ENCODE data around the gene IGFN1. TPM values are rescaled to one million over a fixed set of nuclear protein-coding genes. Genes with fewer than 3 reads are reported as not detected.
A peak's percentile ranks its signal among the peaks of the same experiment; 100 is the strongest.

The IGFN1 gene
- total and polyA plus RNA-seq, 9 of the 15 experiments (the other 6 are each of a cell fraction or from before 2014, with no cell fraction given) = 0.04 TPM; not detected in 8

DNA sequence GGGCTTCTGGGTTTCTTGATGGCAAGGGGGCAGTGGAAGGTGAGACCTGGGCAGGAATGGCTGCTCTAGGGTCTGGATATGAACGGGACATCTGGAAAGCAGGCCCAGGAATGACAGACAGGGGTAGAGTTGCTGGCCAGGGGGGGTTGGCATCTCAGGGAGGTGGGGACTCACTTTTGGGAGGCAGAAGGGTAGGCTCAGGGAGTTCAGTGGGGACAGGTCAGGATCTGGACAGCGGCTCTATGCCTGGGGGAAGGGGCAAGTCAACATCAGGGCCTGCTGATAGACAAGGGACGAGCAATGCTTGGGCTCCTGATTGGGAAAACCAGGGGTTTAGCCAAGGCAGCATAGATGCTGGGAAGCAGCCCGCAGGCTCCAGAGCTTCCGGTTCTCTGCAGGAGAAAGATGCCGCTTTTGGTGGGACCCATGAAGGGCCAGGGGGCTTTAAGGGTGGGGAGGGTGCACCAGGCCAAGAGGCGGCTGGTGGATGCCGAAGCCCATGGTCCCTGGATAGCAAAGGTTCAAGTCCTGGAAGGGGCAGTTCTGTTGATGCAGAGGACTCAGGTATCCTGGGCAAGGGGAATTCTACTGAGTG, 21.9 kb downstream of the IGFN1 start:
- no peak overlapping the region for H3K4me2 ChIP-seq (ENCODE audit: insufficient read depth, low read length)
- no TSS peak for BruUV-seq (replicated peaks)
- no peak overlapping the region for H3K9ac ChIP-seq (ENCODE audit: insufficient read depth in 1 of 2, low read depth in 2 of 2, low read length in 2 of 2)
- H3K4me3 ChIP-seq = no peak overlapping the region
- FAIRE-seq (no peak), DNase-seq (ENCODE audit: extremely low read depth in 1 of 4, low spot score in 3 of 4) (no peak), ATAC-seq (no peak)
- H4K20me1 ChIP-seq (replicated peaks; ENCODE audit: control insufficient read depth, insufficient read depth, low read length) = peaks cover 13% of the 10 kb centered on the region; the same call in 1 of the 2 replicates
- TF ChIP-seq REST (IDR thresholded peaks at IDR 0.05; ENCODE audit: borderline replicate concordance) = peak; percentile 59
- TF ChIP-seq REST (CRISPR knock-in tag; IDR thresholded peaks at IDR 0.05; ENCODE audit: low read depth) = no peak
- no peak for TF ChIP-seq ZNF174 (CRISPR knock-in tag; IDR thresholded peaks at IDR 0.05)
- ChIA-PET POLR2A (no interaction called here), CTCF (ENCODE audit: low intra/inter-chr PET ratio) (no interaction called here)
- no peaks in the 10 kb centered on the region for H3K9me3 ChIP-seq (replicated peaks; ENCODE audit: control insufficient read depth, insufficient read depth, low read depth, low read length)
- H3K79me2 ChIP-seq (ENCODE audit: control insufficient read depth, insufficient read depth, low read length) = no peaks in the 10 kb centered on the region
- H3K27me3 ChIP-seq (ENCODE audit: control insufficient read depth in 2 of 2, insufficient read depth in 2 of 2, low read length in 2 of 2) = peaks cover 12 to 49% of the 10 kb centered on the region in 2 experiments
- WGBS (ENCODE audit: insufficient coverage, low coverage, missing lambda C conversion rate) = 3% methylated on average over 8 of the region's 8 CpGs
- H3K36me3 ChIP-seq (ENCODE audit: control insufficient read depth, insufficient read depth, low read length) = no peaks in the 10 kb centered on the region
- no peak overlapping the region for H2AFZ ChIP-seq (ENCODE audit: low read depth, low read length)
- in situ Hi-C loops (cut with MboI) (no loop called here), intact Hi-C loops (cut with micrococcal nuclease) (no loop called here)
- peaks cover 0 to 7% of the 10 kb centered on the region in 2 experiments; a peak in 1 of 5 replicates for H3K4me1 ChIP-seq (replicated peaks in 1 of 2; ENCODE audit: control insufficient read depth in 2 of 2, insufficient read depth in 2 of 2, low read length in 2 of 2)
- no peaks in the 10 kb centered on the region for H3K9me1 ChIP-seq (ENCODE audit: control insufficient read depth, insufficient read depth, low read length)
- H3K27ac ChIP-seq (ENCODE audit: extremely low read depth, low read depth, low read length) = no peak overlapping the region

Measured in K562 (cell line).